B cell (primary cell): ENCODE results near the gene TMEM208.

ENCODE experiments used
- EZH2 ChIP-seq: IDR thresholded peaks from 2 replicates; pipeline ENCODE4 v1.6.1; 2012; ENCODE audit warnings: borderline replicate concordance, low read depth, mild to moderate bottlenecking, moderate library complexity, low read length; ENCODE audit not compliant: insufficient read depth, poor library complexity, severe bottlenecking
- TF ChIP-seq, protein P1 (sequence below): fragments of 200-600 bp; IDR thresholded peaks from one replicate; pipeline ENCODE4 v1.8.0; 2022; ENCODE audit warnings: antibody characterized with exemption, mild to moderate bottlenecking

GRCh38 chr16:67183284-67183626 is 43.7 kb upstream of the TMEM208 start:
- TF ChIP-seq, protein P1, sequence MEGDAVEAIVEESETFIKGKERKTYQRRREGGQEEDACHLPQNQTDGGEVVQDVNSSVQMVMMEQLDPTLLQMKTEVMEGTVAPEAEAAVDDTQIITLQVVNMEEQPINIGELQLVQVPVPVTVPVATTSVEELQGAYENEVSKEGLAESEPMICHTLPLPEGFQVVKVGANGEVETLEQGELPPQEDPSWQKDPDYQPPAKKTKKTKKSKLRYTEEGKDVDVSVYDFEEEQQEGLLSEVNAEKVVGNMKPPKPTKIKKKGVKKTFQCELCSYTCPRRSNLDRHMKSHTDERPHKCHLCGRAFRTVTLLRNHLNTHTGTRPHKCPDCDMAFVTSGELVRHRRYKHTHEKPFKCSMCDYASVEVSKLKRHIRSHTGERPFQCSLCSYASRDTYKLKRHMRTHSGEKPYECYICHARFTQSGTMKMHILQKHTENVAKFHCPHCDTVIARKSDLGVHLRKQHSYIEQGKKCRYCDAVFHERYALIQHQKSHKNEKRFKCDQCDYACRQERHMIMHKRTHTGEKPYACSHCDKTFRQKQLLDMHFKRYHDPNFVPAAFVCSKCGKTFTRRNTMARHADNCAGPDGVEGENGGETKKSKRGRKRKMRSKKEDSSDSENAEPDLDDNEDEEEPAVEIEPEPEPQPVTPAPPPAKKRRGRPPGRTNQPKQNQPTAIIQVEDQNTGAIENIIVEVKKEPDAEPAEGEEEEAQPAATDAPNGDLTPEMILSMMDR, result no peak
- no peak for TF ChIP-seq EZH2
